GM18499 (cell line): Measurements from ENCODE around the gene EXOC8.

Experiments used
- ATAC-seq: cut with Tn5 transposase; IDR thresholded peaks from one replicate; pipeline ENCODE4 v1.9.1; 2021; ENCODE audit warnings: moderate number of reproducible peaks; ENCODE audit not compliant: insufficient read depth, unreplicated experiment

The EXOC8 gene, protein sequence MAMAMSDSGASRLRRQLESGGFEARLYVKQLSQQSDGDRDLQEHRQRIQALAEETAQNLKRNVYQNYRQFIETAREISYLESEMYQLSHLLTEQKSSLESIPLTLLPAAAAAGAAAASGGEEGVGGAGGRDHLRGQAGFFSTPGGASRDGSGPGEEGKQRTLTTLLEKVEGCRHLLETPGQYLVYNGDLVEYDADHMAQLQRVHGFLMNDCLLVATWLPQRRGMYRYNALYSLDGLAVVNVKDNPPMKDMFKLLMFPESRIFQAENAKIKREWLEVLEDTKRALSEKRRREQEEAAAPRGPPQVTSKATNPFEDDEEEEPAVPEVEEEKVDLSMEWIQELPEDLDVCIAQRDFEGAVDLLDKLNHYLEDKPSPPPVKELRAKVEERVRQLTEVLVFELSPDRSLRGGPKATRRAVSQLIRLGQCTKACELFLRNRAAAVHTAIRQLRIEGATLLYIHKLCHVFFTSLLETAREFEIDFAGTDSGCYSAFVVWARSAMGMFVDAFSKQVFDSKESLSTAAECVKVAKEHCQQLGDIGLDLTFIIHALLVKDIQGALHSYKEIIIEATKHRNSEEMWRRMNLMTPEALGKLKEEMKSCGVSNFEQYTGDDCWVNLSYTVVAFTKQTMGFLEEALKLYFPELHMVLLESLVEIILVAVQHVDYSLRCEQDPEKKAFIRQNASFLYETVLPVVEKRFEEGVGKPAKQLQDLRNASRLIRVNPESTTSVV

DNA sequence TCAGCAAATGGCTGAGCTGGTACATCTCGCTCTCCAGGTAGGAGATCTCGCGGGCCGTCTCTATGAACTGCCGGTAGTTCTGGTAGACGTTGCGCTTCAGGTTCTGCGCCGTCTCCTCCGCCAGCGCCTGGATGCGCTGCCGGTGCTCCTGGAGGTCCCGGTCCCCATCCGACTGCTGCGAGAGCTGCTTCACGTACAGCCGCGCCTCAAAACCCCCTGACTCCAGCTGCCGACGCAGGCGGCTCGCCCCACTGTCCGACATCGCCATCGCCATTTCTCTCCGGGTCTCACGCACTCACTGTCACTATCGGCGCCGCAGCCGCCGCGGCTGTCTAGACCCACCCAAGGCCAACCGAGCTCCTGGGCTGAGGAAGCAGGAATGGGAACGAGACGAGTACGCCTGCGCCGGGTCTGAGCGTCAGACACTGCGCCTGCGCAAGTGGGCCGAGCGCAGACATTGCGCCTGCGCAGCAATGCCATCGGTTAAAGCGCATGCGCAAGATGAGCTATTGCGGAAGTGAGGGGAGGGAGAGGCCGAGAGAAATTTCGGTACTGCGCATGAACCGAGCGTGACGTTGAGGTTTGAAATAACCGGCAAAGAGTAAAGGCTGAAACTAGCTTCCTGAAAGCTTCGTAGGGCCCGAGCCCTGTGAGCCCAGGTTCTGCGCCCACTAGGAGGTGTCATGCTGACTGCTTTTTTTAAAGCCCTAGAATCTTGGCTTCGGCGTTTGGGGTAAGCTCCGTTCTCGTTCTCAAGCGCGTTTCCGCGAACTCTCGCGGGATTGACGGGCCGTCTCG, at the start of gene EXOC8:
EXOC8 (minus strand) TSS at position 381 of the 798 bp plus-strand sequence; CDS start at position 274, 107 bp downstream.
- peak; percentile 62 for ATAC-seq

DNA sequence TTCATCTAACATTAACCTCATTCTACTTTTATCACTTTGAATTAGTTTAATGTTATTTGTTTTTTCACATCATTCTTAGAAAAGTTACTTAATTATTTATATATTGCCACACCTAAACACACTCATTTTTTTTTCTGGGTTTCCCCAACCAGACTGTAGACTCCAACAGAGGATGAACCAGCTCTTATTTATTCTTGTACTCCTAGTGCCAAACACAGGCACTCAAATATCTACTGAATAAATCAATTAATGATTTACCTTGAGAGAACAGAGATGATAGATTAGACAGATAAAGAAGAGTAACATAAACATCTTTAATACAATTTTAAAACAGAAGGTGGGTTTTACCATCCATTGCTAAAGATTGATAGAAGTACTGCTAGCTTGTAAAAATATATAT, 48.8 kb upstream of the EXOC8 start:
- ATAC-seq, result no peak

DNA sequence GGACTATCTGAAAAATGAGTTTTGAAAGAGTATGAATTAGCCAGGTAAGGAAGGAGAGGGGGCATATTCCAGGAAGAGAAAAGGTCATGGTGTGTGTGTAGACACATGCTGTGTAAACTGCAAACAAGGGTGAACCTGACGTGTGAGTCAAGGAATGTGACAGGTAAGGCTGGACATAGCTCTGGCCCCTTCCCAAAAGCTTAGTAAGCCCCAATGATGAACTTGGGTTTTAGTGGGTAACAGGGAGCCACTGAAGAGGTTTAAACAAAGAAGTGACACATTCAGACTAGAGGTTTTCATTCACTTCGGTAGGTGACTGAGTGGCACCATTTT, 47.7 kb upstream of the EXOC8 start:
- no peak for ATAC-seq

DNA sequence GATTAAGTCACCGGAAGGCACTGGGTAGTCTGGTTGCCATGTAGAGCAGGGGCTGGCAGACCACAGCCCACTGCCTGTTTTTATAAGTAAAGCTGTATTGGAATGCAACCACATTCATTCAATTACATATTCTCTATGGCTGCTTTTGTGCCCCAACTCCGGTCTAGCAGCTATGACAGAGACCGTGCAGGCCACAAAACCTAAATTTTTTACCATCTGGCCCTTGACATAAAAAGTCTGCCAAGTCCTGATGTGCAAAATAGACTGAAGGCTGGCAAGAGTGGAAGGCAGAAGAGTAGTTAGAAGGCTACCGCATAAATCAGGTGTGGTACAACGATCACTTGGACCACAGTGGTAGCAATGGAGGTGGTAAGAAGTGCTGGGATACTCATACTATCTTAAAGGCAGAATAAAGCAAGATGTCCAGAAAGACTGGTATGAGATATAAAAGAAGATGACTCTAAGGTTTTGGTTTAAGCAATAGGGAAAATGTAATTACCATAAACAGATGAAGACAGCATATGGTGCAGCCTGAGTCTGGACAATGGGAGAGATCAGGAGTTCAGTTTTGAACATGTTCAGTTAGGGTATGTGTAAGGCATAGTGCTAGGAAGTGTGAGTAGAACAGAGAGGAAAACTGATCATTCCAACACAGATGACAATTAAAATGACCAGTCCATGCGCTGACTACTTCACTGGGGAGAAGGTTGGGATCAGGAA, 47.2 kb upstream of the EXOC8 start:
- no peak for ATAC-seq

DNA sequence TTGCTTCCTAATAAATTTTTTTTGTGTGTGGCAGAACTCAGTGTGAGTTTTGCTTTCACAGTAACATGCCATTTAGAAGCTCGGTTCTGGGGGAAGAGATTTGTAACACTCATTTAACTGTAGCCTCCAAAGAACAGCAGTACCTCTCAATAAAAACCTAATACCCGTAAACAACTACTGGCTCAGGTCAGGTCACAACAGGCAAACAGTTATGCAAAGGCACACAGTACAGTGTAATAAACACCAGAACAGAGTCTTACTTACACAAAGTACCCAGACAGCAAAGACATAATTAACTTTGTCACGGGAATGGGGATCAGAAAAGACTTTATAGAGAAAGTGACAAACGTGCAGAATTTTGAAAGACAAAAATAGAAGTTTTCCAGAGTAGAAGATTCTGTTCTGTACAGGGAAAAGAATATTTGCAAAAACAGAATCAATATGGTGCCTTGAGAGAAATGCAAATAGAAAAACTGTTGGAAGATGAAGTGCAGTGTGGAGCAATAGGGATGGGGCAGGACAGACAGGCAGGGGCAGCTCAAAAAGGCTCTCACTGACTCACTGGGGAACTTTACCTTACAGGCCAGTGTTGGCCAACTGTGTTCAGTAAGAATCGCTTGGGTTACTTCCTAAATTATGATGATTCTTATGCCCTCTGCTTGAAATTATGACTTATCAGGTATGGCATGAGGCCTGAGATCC, 45.7 kb upstream of the EXOC8 start:
- ATAC-seq, result no peak

DNA sequence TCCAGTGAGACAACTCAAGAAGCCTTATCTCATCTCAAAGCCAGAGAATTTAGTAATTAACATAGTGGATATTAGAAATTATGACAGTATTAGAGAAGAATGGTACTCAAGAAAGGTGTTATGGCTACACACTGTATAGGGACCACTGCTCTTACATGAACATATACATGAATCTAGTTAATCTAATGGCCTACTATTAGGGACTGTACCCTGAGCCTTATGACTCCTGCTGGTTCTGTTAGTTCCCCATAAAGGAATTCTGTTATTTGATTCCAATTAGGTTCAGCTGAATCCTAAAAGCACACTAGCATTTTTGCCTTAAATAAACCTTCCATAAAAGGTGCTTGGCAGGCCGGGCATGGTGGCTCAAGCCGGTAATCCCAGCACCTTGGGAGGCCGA, 44.8 kb upstream of the EXOC8 start:
- ATAC-seq, result no peak

DNA sequence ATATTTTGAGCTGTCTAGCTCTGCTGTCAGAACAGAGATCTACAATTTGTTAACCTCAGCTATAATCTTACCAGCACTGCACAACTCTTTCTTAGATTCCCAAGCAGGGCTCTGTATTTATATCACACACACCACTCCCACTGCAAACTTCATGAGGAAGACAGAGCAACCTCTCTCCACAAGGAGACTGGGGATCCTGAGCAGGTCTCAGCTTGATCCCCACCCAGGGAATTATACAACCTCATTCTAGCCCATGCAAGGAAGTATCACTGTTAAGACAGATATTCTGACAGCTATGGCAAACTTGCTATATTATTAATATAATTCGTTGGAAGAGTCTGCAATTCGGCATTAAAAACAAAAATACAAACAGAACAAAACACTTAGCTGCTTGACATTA, 44.1 kb upstream of the EXOC8 start:
- no peak for ATAC-seq

DNA sequence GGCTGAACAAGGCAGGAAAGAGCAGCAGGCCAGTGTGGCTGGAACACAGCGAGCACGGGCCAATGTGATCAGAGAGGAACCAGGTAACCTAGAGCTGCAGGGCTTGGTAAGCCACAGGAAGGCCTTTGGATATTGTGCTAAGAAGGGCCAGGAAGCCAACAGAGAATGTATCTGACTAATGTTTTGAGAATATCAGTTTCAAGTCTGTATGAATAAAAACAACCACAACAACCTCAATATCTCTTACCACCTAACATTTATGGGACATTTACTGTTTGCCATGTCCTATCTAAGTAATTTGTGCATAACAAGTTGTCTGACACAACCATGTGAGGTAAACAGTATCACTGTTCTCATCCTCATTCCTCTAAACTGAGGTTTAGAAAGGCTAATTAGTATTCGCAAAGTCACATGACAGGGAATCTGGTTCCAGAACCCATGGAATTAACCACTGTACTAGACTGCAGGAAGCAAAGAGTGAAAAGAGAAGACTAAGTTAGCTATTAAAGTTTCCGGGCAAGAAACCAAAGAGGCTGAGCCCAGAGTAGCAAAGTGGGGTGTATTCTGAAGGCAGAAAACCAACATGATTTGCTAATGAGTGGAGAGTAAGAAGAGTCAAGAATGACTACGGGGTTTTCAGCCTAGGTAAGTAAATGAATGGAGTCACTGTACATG, 39.4 kb upstream of the EXOC8 start:
- no peak for ATAC-seq

DNA sequence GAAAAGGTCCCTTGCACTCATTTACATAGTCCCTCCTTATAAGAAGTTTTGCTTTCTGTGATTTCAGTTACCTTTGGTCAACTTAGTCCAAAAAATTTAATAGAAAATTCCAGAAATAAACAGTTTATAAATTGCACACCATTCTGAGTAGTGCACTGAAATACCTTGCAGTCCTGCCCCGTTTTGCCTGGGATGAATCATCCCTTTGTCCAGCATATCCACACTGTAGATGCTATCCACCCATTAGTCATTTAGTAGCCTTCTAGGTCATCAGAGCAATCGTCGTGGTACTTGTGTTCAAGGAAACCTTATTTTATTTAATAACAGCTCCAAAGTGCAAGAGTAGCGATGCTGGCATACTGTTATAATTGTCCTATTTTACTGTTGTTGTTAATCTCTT, 38.4 kb upstream of the EXOC8 start:
- no peak for ATAC-seq

DNA sequence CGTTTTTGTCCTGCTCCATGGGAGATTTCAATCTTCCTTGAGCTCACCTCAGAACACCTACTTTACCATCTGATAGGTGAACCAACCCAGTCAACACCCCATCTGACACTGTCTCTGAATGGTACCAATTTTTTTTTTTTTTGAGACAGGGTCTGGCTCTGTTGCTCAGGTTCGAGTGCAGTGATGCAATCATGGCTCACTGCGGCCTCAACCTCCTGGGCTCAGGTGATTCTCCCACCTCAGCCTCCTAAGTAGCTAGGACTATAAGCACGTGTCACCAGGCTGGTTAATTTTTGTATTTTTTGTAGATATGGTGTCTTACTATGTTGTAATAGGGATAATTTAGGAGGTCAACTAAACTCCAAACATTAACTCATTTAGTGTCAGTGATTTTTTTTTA, 36.7 kb upstream of the EXOC8 start:
- no peak for ATAC-seq

DNA sequence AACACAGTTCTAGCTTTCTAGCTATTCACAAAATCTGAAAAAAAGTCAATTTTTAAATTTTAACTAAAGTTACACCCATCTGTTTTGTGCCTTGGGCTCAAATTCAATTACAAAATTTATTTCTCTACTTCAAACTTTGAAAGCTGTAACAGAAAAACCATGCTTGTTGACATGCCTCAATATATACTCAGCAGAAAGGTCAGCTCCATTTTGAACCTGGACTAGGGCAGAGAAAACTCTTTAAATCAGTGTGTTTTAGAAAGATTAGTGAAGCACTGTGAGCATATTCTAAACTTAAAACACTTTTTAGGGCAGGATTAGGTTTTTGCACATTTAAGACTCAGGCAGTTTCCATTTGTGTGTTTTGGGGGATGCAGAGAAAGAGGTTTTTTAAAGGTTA, 34.8 kb upstream of the EXOC8 start:
- ATAC-seq, result no peak

DNA sequence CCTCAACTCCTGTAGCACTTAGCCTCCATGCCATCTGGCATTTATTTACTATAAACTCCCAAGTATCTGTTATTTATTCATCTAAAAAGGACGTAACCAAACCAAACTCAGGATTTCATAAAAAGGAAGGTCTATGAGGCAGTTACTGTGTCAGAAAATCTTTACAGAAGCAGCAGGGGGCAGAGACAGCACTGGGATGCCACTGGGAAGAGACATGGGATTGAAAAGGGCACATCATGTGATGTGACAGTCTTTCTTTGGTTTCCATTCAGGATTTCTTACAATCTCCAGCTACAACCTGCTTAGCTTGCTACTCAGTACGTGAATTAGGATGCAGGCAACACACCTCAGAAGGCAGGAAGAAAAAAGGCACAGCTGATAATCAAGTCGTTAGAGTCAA, 31.6 kb upstream of the EXOC8 start:
- ATAC-seq, result no peak

DNA sequence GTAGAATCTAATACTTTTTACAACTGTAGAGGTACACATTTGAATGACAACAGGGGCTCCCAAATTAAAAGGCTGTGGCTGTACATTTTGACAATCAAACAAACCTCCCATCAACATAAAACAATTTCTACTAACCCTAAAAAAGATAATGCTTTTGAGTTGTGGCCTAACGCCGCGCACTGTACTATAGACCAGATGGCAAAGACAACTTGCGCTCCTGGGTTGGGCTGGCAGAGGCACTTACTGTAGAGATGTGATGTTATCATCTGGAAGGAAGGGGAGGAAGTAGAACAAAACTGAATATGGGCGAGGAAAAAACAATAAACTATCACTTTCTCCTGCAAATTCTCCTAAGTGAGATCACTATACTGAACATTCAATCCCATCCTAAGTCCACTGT, 26.5 kb upstream of the EXOC8 start:
- no peak for ATAC-seq

DNA sequence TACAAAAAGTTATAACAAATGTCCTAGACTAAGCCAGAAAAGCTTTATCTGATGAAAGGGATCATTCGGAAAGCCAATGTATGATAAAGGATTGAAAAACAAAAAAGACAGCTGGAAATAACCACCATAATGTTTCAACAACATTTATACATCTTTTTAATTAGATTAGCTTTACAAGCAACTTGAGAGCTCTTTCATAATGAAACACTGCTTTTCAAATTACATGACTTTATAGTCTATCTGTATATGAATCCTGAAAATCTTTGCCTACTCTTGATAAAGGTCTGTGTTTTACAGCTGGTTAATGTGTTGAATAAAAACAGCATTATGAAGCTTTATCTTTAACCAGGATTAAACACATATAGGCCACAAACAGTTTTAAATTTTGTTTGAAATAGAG, 26.0 kb upstream of the EXOC8 start:
- no peak for ATAC-seq

DNA sequence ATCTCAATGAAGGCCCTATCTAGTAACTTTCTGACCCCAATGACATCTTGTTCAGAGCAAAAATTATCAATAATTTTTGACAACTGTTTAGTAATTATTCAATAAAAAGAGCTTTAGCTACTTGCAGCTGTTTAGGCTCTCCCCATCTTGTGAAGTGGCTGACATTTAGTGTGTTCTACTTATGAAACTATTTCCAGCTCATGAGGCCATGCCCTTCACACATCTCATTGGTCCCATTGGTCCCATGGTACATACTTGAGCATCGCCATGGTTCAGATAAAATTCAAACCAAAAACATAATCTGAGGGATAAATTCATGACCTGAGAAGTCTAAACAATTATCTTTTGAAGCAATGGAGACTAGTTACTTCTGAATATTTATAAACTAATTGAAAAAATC, 24.7 kb upstream of the EXOC8 start:
- no peak for ATAC-seq

DNA sequence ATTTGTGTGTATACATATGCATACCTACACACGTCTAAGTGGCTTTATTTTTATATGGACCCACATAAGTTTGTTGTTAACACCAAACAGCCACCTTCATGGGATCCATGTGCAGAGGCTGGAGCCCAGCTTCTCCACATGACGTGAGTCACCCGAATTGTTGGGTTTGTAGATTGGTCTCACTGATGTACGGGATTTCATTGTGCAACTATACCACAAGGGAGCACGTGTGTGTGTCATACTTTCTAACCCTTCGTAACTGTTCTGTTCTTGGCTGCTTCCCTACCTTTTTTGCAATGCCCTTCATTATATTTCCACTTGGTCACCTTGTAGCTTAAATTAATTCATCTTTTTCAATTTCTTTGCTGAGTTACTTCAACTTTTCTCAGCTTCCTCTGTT, 21.5 kb upstream of the EXOC8 start:
- no peak for ATAC-seq

DNA sequence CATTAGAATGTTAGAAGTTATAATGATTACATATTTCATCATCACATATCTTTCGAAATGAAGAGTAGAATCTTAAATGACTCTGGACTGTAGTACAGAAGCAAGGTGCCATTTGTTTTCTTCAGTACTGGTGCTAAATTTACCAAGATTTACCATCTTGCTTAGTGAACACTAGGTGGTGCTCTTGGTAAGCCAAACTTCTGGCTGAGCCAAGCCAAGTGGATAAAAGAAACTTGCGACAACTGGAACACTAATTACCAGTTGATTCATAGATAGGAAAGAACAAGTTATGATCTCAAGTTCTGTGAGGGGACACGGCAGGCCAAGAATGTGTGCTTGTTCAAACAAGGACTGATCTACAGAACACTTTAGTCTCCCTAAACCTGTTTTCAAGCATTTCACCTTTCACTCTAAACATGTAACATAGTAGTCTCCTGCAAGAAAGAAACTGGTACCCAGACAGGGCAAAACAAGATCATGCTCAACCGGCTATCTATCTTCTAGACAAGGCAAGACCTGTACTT, 20.2 kb upstream of the EXOC8 start:
- no peak for ATAC-seq

DNA sequence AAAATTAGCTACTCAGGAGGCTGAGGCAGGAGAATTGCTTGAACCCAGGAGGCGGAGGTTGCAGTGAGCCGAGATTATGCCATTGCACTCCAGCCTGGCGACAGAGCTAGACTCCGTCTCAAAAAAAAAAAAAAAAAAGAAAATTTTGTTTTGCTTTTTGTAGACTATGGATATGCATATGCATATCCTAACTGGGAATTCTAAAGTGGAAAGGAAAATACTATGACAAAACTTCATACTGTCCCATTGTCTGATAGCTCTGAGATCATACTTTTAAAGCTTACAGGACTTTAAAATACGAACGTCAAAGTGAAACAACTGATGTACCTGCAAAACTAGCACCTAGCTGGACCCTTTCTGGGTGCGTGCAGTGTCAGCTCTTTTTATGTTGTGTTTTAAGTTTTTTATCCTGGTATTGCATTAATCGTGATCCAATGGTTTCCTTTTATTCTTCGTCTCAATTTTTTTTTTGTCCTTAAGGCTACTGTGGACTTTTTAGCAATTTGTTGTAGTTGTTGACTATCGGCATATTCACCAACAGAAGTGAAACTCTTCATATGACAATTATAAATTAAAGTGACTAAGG, 19.6 kb upstream of the EXOC8 start:
- no peak for ATAC-seq

DNA sequence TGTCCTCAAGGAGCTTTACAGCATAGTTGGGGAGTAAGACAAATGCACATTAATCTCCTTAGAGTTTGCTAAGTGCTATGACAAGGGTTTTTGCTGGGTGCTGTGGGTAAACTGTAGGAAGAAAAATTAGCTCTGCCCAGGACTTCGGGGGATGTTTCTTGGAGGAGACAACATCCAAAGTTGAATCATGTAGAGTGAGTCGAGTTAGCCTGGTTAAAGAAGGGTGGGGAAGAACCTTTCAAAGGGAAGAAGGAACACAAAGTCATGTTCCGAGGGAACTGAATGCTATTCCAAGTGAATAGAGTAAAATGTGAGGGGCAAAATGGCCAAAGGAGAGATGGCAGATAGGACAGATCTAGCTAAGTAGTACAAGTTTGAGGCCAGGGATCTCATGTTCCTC, 17.5 kb upstream of the EXOC8 start:
- no peak for ATAC-seq
